ENCODE measurements around the gene GRIA1.

GRIA1 gene

DNA sequence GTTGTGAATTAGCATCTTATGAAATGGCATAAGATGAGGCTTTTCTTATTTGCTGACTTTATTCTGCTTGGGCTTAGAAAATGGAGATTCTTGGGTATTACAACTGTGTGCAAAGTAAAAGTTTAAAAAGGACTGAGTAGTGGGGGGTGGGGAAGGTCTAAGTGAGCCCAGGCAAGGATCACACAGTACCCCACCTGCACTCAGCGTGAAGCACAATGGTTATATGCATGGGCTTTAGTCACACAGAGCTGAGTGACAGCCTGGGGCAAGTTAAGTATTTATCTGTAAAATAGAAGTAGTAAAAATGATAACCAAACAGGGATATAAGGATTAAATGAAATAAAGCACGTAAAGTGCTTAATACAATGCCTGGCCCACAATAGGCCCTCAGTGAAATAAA lies 300.9 kb downstream of the GRIA1 start:
- Histone ChIP-seq H3K27me3 (ENCODE audit: insufficient read depth, low read length, poor library complexity, severe bottlenecking) (no peaks in the 10 kb centered on the region), H3K9me2 (replicated peaks; ENCODE audit: low read depth, low read length) (no peaks in the 10 kb centered on the region), H3K36me3 (ENCODE audit: insufficient read depth, low read length) (no peaks in the 10 kb centered on the region), H3K9ac (ENCODE audit: low read depth, low read length, poor library complexity, severe bottlenecking) (no peak overlapping the region), H3K4me1 (ENCODE audit: insufficient read depth, low read length, poor library complexity, severe bottlenecking) (no peaks in the 10 kb centered on the region), H3K79me2 (ENCODE audit: insufficient read depth, low read length) (no peaks in the 10 kb centered on the region), H3F3A (ENCODE audit: low read depth) (no peaks in the 10 kb centered on the region), H3K4me3 (ENCODE audit: low read length, poor library complexity, severe bottlenecking) (no peak overlapping the region), H3K9me3 (ENCODE audit: insufficient read depth, low read depth, low read length) (no peaks in the 10 kb centered on the region), H3K4me2 (ENCODE audit: low read depth, low read length, poor library complexity, severe bottlenecking) (no peak overlapping the region), H2AFZ (ENCODE audit: low read length) (no peak overlapping the region), H4K20me1 (ENCODE audit: insufficient read depth, low read length, poor library complexity, severe bottlenecking) (no peaks in the 10 kb centered on the region)
- TF ChIP-seq, protein P1, sequence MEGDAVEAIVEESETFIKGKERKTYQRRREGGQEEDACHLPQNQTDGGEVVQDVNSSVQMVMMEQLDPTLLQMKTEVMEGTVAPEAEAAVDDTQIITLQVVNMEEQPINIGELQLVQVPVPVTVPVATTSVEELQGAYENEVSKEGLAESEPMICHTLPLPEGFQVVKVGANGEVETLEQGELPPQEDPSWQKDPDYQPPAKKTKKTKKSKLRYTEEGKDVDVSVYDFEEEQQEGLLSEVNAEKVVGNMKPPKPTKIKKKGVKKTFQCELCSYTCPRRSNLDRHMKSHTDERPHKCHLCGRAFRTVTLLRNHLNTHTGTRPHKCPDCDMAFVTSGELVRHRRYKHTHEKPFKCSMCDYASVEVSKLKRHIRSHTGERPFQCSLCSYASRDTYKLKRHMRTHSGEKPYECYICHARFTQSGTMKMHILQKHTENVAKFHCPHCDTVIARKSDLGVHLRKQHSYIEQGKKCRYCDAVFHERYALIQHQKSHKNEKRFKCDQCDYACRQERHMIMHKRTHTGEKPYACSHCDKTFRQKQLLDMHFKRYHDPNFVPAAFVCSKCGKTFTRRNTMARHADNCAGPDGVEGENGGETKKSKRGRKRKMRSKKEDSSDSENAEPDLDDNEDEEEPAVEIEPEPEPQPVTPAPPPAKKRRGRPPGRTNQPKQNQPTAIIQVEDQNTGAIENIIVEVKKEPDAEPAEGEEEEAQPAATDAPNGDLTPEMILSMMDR (conservative IDR thresholded peaks at IDR 0.05; ENCODE audit: low read length), result no peak
- no peak for TF ChIP-seq EZH2phosphoT487 (IDR thresholded peaks at IDR 0.05; ENCODE audit: borderline replicate concordance)

DNA sequence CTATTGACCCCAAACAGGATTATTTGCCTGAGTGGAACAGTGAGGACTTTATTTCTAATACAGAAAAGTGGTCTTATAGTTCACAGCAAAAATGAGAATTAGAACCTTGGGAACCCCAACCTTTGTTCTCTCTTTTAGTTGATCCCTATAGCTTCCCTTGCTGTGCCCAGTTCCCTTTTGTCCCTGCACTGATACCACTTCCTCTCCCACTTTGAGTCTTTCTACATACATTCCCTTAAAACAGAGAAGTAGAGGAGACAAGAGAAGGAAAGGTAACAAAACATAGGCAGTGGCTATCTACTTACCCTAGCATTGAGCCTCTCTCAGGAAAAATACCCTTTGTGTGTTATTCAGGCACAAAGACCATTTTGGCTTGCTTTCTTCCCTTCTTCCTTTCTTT lies 301.8 kb downstream of the GRIA1 start:
- no peaks in the 10 kb centered on the region for H3K36me3 ChIP-seq (ENCODE audit: insufficient read depth, low read length)
- H3K9me3 ChIP-seq (ENCODE audit: insufficient read depth, low read depth, low read length), result no peaks in the 10 kb centered on the region
- no peaks in the 10 kb centered on the region for H3K79me2 ChIP-seq (ENCODE audit: insufficient read depth, low read length)
- no peak overlapping the region for H3K4me3 ChIP-seq (ENCODE audit: low read length, poor library complexity, severe bottlenecking)
- no peak for TF ChIP-seq EZH2phosphoT487 (IDR thresholded peaks at IDR 0.05; ENCODE audit: borderline replicate concordance)
- TF ChIP-seq, protein P1 (conservative IDR thresholded peaks at IDR 0.05; ENCODE audit: low read length), result no peak
- no peak overlapping the region for H3K4me2 ChIP-seq (ENCODE audit: low read depth, low read length, poor library complexity, severe bottlenecking)
- H4K20me1 ChIP-seq (ENCODE audit: insufficient read depth, low read length, poor library complexity, severe bottlenecking), result no peaks in the 10 kb centered on the region
- H3F3A ChIP-seq (ENCODE audit: low read depth), result no peaks in the 10 kb centered on the region
- H2AFZ ChIP-seq (ENCODE audit: low read length), result no peak overlapping the region
- no peak overlapping the region for H3K9ac ChIP-seq (ENCODE audit: low read depth, low read length, poor library complexity, severe bottlenecking)
- no peaks in the 10 kb centered on the region for H3K9me2 ChIP-seq (replicated peaks; ENCODE audit: low read depth, low read length)
- no peaks in the 10 kb centered on the region for H3K27me3 ChIP-seq (ENCODE audit: insufficient read depth, low read length, poor library complexity, severe bottlenecking)
- no peaks in the 10 kb centered on the region for H3K4me1 ChIP-seq (ENCODE audit: insufficient read depth, low read length, poor library complexity, severe bottlenecking)

DNA sequence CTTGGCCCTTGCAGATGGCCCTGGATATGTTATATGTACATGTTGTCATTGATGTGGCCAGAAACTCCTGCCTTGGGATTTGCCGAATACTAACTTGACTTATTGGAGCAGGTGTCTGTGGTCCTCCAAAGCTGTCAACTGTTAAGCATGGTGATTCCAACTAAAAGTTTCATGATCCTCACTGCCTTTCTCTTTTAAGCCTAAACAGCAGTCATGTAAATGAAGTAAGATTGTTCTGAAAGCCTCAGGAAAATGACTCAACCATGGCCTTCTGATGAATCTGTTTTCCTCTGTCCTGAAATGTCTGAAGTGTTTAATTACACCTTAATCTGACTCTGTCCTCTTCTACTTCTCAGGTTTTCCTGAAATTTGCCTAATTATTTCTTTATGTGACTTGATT lies 303.2 kb downstream of the GRIA1 start:
- H3K79me2 ChIP-seq (ENCODE audit: insufficient read depth, low read length), result no peaks in the 10 kb centered on the region
- TF ChIP-seq, protein P1 (conservative IDR thresholded peaks at IDR 0.05; ENCODE audit: low read length), result no peak
- no peak for TF ChIP-seq EZH2phosphoT487 (IDR thresholded peaks at IDR 0.05; ENCODE audit: borderline replicate concordance)
- H2AFZ ChIP-seq (ENCODE audit: low read length), result no peak overlapping the region
- no peaks in the 10 kb centered on the region for H3K36me3 ChIP-seq (ENCODE audit: insufficient read depth, low read length)
- no peaks in the 10 kb centered on the region for H3F3A ChIP-seq (ENCODE audit: low read depth)
- no peak overlapping the region for H3K9ac ChIP-seq (ENCODE audit: low read depth, low read length, poor library complexity, severe bottlenecking)
- H3K4me3 ChIP-seq (ENCODE audit: low read length, poor library complexity, severe bottlenecking), result no peak overlapping the region
- no peak overlapping the region for H3K4me2 ChIP-seq (ENCODE audit: low read depth, low read length, poor library complexity, severe bottlenecking)
- no peaks in the 10 kb centered on the region for H4K20me1 ChIP-seq (ENCODE audit: insufficient read depth, low read length, poor library complexity, severe bottlenecking)
- no peaks in the 10 kb centered on the region for H3K9me2 ChIP-seq (replicated peaks; ENCODE audit: low read depth, low read length)
- no peaks in the 10 kb centered on the region for H3K4me1 ChIP-seq (ENCODE audit: insufficient read depth, low read length, poor library complexity, severe bottlenecking)
- no peaks in the 10 kb centered on the region for H3K9me3 ChIP-seq (ENCODE audit: insufficient read depth, low read depth, low read length)
- H3K27me3 ChIP-seq (ENCODE audit: insufficient read depth, low read length, poor library complexity, severe bottlenecking), result no peaks in the 10 kb centered on the region

Data from Loucy (cell line).